ENCODE data around the gene PLCB1.
"Not testable (repeated sequence)": the region's sequence is repeated elsewhere in the genome, so short reads cannot be mapped to it uniquely, and the experiment has no call there.

PLCB1 gene

GRCh38 chr20:8837396-8837795 is 705.3 kb downstream of the PLCB1 start:
- H3K27me3 ChIP-seq, result no peaks in the 10 kb centered on the region
- H3K36me3 ChIP-seq, result no peaks in the 10 kb centered on the region
- TF ChIP-seq CTCF (IDR thresholded peaks at IDR 0.05), result no peak
- H3K27ac ChIP-seq, result no peak overlapping the region
- H3K4me3 ChIP-seq (ENCODE audit: low read depth in 1 of 2, low read length in 1 of 2), result no peak overlapping the region
- H3K4me1 ChIP-seq (ENCODE audit: control insufficient read depth in 1 of 2, insufficient read depth in 1 of 2, low read depth in 1 of 2, low read length in 1 of 2), result no peaks in the 10 kb centered on the region
- H3K9me3 ChIP-seq, result no peaks in the 10 kb centered on the region

GRCh38 chr20:8842525-8842924 is 710.5 kb downstream of the PLCB1 start:
- no peaks in the 10 kb centered on the region for H3K9me3 ChIP-seq
- no peaks in the 10 kb centered on the region for H3K27me3 ChIP-seq
- no peak overlapping the region for H3K4me3 ChIP-seq (ENCODE audit: low read depth in 1 of 2, low read length in 1 of 2)
- no peaks in the 10 kb centered on the region for H3K36me3 ChIP-seq
- no peak for TF ChIP-seq CTCF (IDR thresholded peaks at IDR 0.05)
- H3K27ac ChIP-seq, result no peak overlapping the region
- H3K4me1 ChIP-seq (ENCODE audit: control insufficient read depth in 1 of 2, insufficient read depth in 1 of 2, low read depth in 1 of 2, low read length in 1 of 2), result no peaks in the 10 kb centered on the region

GRCh38 chr20:8844179-8844578 is 712.1 kb downstream of the PLCB1 start:
- no peak overlapping the region for H3K4me3 ChIP-seq (ENCODE audit: low read depth in 1 of 2, low read length in 1 of 2)
- no peak overlapping the region for H3K27ac ChIP-seq
- no peaks in the 10 kb centered on the region for H3K36me3 ChIP-seq
- no peaks in the 10 kb centered on the region for H3K9me3 ChIP-seq
- H3K27me3 ChIP-seq, result no peaks in the 10 kb centered on the region
- no peak for TF ChIP-seq CTCF (IDR thresholded peaks at IDR 0.05)
- H3K4me1 ChIP-seq (ENCODE audit: control insufficient read depth in 1 of 2, insufficient read depth in 1 of 2, low read depth in 1 of 2, low read length in 1 of 2), result no peaks in the 10 kb centered on the region

- H3K27me3 ChIP-seq, result no peaks in the 10 kb centered on the region
- no peak overlapping the region for H3K27ac ChIP-seq
- no peak for TF ChIP-seq CTCF (IDR thresholded peaks at IDR 0.05)
- no peak overlapping the region for H3K4me3 ChIP-seq (ENCODE audit: low read depth in 1 of 2, low read length in 1 of 2)
- H3K9me3 ChIP-seq, result no peaks in the 10 kb centered on the region
- H3K36me3 ChIP-seq, result no peaks in the 10 kb centered on the region
- H3K4me1 ChIP-seq (ENCODE audit: control insufficient read depth in 1 of 2, insufficient read depth in 1 of 2, low read depth in 1 of 2, low read length in 1 of 2), result no peaks in the 10 kb centered on the region
Observed at GRCh38 chr20:8849990-8850389, 717.9 kb downstream of the PLCB1 start.

- no peaks in the 10 kb centered on the region for H3K36me3 ChIP-seq
- H3K27ac ChIP-seq, result no peak overlapping the region
- no peak for TF ChIP-seq CTCF (IDR thresholded peaks at IDR 0.05)
- no peak overlapping the region for H3K4me3 ChIP-seq (ENCODE audit: low read depth in 1 of 2, low read length in 1 of 2)
- no peaks in the 10 kb centered on the region for H3K27me3 ChIP-seq
- H3K4me1 ChIP-seq (ENCODE audit: control insufficient read depth in 1 of 2, insufficient read depth in 1 of 2, low read depth in 1 of 2, low read length in 1 of 2), result no peaks in the 10 kb centered on the region
- H3K9me3 ChIP-seq, result no peaks in the 10 kb centered on the region
Observed at GRCh38 chr20:8851446-8851845, 719.4 kb downstream of the PLCB1 start.

GRCh38 chr20:8851919-8852318 is 719.9 kb downstream of the PLCB1 start:
- H3K27ac ChIP-seq; H3K27me3 ChIP-seq; H3K4me3 ChIP-seq (ENCODE audit: low read depth in 1 of 2, low read length in 1 of 2); H3K36me3 ChIP-seq; H3K4me1 ChIP-seq (ENCODE audit: control insufficient read depth in 1 of 2, insufficient read depth in 1 of 2, low read depth in 1 of 2, low read length in 1 of 2); H3K9me3 ChIP-seq: not testable (repeated sequence)

- not testable (repeated sequence) for H3K27ac ChIP-seq; H3K36me3 ChIP-seq; H3K4me3 ChIP-seq (ENCODE audit: low read depth in 1 of 2, low read length in 1 of 2); H3K4me1 ChIP-seq (ENCODE audit: control insufficient read depth in 1 of 2, insufficient read depth in 1 of 2, low read depth in 1 of 2, low read length in 1 of 2); H3K9me3 ChIP-seq; H3K27me3 ChIP-seq
Observed at GRCh38 chr20:8853211-8853610, 721.1 kb downstream of the PLCB1 start.

Measured in neutrophil (primary cell).